Pancreas (tissue), 10 donors: ENCODE results near the gene LRP3. TPM values are rescaled to one million over a fixed set of nuclear protein-coding genes. Genes with fewer than 3 reads are reported as not detected.

ENCODE experiments used
- ATAC-seq, 4 donors: fragments of 200-7000 bp; cut with Tn5 transposase; one replicate each; pipeline versions ENCODE4 v1.8.0 to v1.9.1; 2020; ENCODE audit warnings: mild to moderate bottlenecking in 4 of 4, moderate library complexity in 4 of 4
- DNase-seq, 6 donors: peaks; one replicate each; pipeline ENCODE4 v3.0.0-alpha.2; 2020
- FAIRE-seq: peaks from 2 replicates; lab custom pipeline; 2012; peaks lifted over from hg19 to GRCh38; lab: Jason Lieb, UNC
- H3K27ac ChIP-seq, 4 donors: fragments of 200-600 bp; sonication (generic); 1 replicate in 3 of 4; 2 replicates in 1 of 4; pipeline versions ENCODE4 v1.5.0 to v1.8.0; 2020
- H3K27me3 ChIP-seq, 4 donors: fragments of 200-600 bp; one replicate each; pipeline ENCODE4 v1.8.0; 2021
- H3K36me3 ChIP-seq, 3 donors: fragments of 200-600 bp; sonication (generic) in 1 of 3; one replicate each; pipeline versions ENCODE4 v1.5.0 to v1.8.0; 2020 to 2021
- H3K4me1 ChIP-seq, 3 donors: fragments of 200-600 bp; one replicate each; pipeline ENCODE4 v1.8.0; 2021
- H3K4me3 ChIP-seq, 4 donors: fragments of 200-600 bp; sonication (generic) in 2 of 4; one replicate each; pipeline versions ENCODE4 v1.5.0 to v1.8.0; 2020 to 2021
- H3K9me3 ChIP-seq, 4 donors: fragments of 200-600 bp; one replicate each; pipeline ENCODE4 v1.8.0; 2021
- CTCF ChIP-seq, 4 donors: fragments of 200-600 bp; sonication (generic) in 3 of 4; IDR thresholded peaks; one replicate each; pipeline versions ENCODE4 v1.5.0 to v1.8.0; 2021; ENCODE audit warnings: antibody characterized with exemption in 4 of 4
- WGBS, 2 donors: extraction: QIAGEN DNeasy Blood & Tissue Kit; methylation state at CpG; one replicate each; pipeline ENCODE4 v1.1.7; 2013; 5-methylcytosine and 5-hydroxymethylcytosine counted together
- intact Hi-C, 3 donors: fragments of 100-400 bp; cut with DNase I; formaldehyde crosslinking; loops; one replicate each; pipeline versions ENCODE4 v1.11.1 to v1.14.2; 2022
- polyA plus RNA-seq, 2 donors: library from polyadenylated mRNA; stranded (reverse); fragments of 200-250 nt; gene quantifications; one replicate each; pipeline ENCODE4 v1.2.3, GENCODE V29; 2013
- total RNA-seq, 6 donors: library from RNA; stranded (reverse); fragmentation: NEBNext Ultra II Directional in 4 of 6; extraction: Animal tissue kit (Norgen Biotek cat#: 25700) in 4 of 6; gene quantifications; one replicate each; pipeline versions ENCODE4 v1.2.1 to v1.2.4, GENCODE V29; 2021 to 2023
- donor health status: healthy with polysubstance abuse.
- donor health status: DM: no; HTN: no; CAD: no; lungs with moderate emphysema.
- donor health status: DM: no; HTN: no; CAD: no.
- donor health status: control.
- donor health status: control.
- donor health status: Bipolar disorder and iron deficiency.
- donor health status: DM: yes; HTN: yes; CAD: no.
- donor health status: DM: no; HTN: no; CAD: no.
- donor health status: DM: no; HTN: no; CAD: no.
- donor health status: DM: yes; HTN: yes; CAD: no.

LRP3 gene
- total and polyA plus RNA-seq, 8 donors = 7.2 to 21.0 (median 13.2) TPM

GRCh38 chr19:33248104-33248503 lies 54.0 kb downstream of the LRP3 start:
- Histone ChIP-seq H3K36me3 (no peaks in the 10 kb centered on the region), H3K9me3 (no peaks in the 10 kb centered on the region), H3K27ac (no peak overlapping the region), H3K4me1 (no peaks in the 10 kb centered on the region), H3K27me3 (no peaks in the 10 kb centered on the region), H3K4me3 (no peak overlapping the region)
- intact Hi-C loops = loop anchor here in 2 of 3 donors (10.0 kb wide), 2 partner anchors 157 to 527 kb away; no protein-coding TSS in a partner anchor
- 89 to 90% methylated on average over 8 of the region's 8 CpGs for WGBS, 2 donors
- peak in 1 of 6 donors; percentile 73 for DNase-seq
- no peak for TF ChIP-seq CTCF (IDR thresholded peaks at IDR 0.05)
- ATAC-seq = no peak
- FAIRE-seq = no peak

- Histone ChIP-seq H3K9me3 (no peaks in the 10 kb centered on the region), H3K36me3 (no peaks in the 10 kb centered on the region), H3K4me1 (no peaks in the 10 kb centered on the region), H3K4me3 (no peak overlapping the region), H3K27ac (no peak overlapping the region), H3K27me3 (no peaks in the 10 kb centered on the region)
- FAIRE-seq = no peak
- WGBS, 2 donors = 77 to 81% methylated on average over 11 of the region's 11 CpGs
- DNase-seq = peak in 1 of 6 donors; percentile 65
- no peak for TF ChIP-seq CTCF (IDR thresholded peaks at IDR 0.05)
- ATAC-seq = peak in 1 of 4 donors; percentile 7
- intact Hi-C loops = loop anchor here in 2 of 3 donors (10.0 kb wide), 2 partner anchors 156 to 526 kb away; no protein-coding TSS in a partner anchor
Observed at GRCh38 chr19:33248553-33248953, 54.4 kb downstream of the LRP3 start.

DNA sequence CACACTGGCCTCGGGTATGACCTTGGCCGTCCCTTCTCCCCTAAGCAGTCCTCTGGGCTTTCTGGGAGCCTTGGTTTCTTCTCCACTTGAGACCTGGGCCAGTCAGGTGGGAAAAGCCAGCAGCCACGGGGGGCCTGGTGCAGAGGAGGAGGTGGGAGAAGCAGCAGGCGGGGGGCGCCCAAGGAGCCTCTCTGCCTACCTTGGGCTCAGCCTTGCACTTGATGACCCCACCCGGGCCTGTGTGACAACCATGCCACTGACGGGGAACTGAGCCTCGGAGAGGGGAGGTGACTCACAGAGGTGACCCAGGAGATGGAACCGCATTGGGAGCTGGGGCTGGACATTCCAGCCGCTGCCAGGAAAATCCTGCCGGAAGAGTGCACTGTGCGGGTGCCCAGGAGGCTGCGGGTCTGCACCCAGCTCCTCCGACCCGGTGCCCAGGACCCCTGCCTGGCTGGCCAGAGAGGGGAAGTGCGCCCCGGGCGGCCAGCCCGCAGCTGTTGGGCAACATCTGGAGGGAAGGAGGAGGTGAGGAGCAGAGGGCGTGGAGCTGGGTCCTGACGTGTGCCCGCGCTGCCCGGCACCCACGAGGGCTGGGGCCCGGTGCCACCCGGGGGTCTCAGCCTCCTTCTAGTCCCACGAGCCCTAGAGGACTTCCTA lies 55.0 kb downstream of the LRP3 start:
- no peak for FAIRE-seq
- intact Hi-C loops = loop anchor here in 2 of 3 donors (10.0 kb wide), 2 partner anchors 156 to 526 kb away; no protein-coding TSS in a partner anchor

GRCh38 chr19:33249740-33250366 lies 55.7 kb downstream of the LRP3 start:
- ATAC-seq (no peak), FAIRE-seq (no peak), DNase-seq (no peak)
- intact Hi-C loops = loop anchor here in 2 of 3 donors (10.0 kb wide), 2 partner anchors 155 to 525 kb away; no protein-coding TSS in a partner anchor
- H3K9me3 ChIP-seq = no peaks in the 10 kb centered on the region
- H3K27ac ChIP-seq = no peak overlapping the region
- no peaks in the 10 kb centered on the region for H3K27me3 ChIP-seq
- TF ChIP-seq CTCF (IDR thresholded peaks at IDR 0.05) = no peak
- 71 to 72% methylated on average over 3 of the region's 3 CpGs for WGBS, 2 donors
- no peaks in the 10 kb centered on the region for H3K4me1 ChIP-seq
- no peaks in the 10 kb centered on the region for H3K36me3 ChIP-seq
- no peak overlapping the region for H3K4me3 ChIP-seq

More for the DNA sequence above, 55.0 kb downstream of the LRP3 start:
- TF ChIP-seq CTCF (IDR thresholded peaks at IDR 0.05) = no peak
- no peaks in the 10 kb centered on the region for H3K9me3 ChIP-seq
- H3K4me1 ChIP-seq = no peaks in the 10 kb centered on the region
- ATAC-seq = peak in 3 of 4 donors; percentile 36 to 65 (median 52)
- no peaks in the 10 kb centered on the region for H3K27me3 ChIP-seq
- no peak overlapping the region for H3K27ac ChIP-seq
- H3K4me3 ChIP-seq = no peak overlapping the region
- no peaks in the 10 kb centered on the region for H3K36me3 ChIP-seq
- peak in 1 of 6 donors; percentile 65 for DNase-seq
- WGBS, 2 donors = 70 to 71% methylated on average over 26 to 28 of the region's 28 CpGs
